Mesodermal cell (in vitro differentiated cells): Measurements from ENCODE around the gene RCAN2.

ENCODE experiments used
- H3K27ac ChIP-seq: 2 replicates; pipeline ENCODE4 v1.7.0; 2013; ENCODE audit warnings: mild to moderate bottlenecking, low read depth, low read length, moderate library complexity; ENCODE audit not compliant: severe bottlenecking
- H3K36me3 ChIP-seq: 2 replicates; pipeline ENCODE4 v1.7.1; 2013; ENCODE audit warnings: mild to moderate bottlenecking, low read length, moderate library complexity; ENCODE audit not compliant: control insufficient read depth, insufficient read depth
- H3K4me1 ChIP-seq: one replicate; pipeline ENCODE4 v1.7.1; 2013; ENCODE audit warnings: mild to moderate bottlenecking, low read length; ENCODE audit not compliant: insufficient read depth, control insufficient read depth, poor library complexity, severe bottlenecking
- H3K4me3 ChIP-seq: 2 replicates; pipeline ENCODE4 v1.7.0; 2013; ENCODE audit warnings: low read length, control low read depth, mild to moderate bottlenecking; ENCODE audit not compliant: insufficient read depth, poor library complexity, severe bottlenecking; ENCODE audit errors: extremely low read depth
- H3K9me3 ChIP-seq: 2 replicates; pipeline ENCODE4 v1.7.1; 2013; ENCODE audit warnings: mild to moderate bottlenecking, low read length, moderate library complexity; ENCODE audit not compliant: control insufficient read depth
- WGBS, 2 experiments: methylation state at CpG; one replicate each; pipeline ENCODE4 v1.1.5; 2013; ENCODE audit warnings: missing lambda C conversion rate in 2 of 2; ENCODE audit not compliant: insufficient coverage in 2 of 2; 5-methylcytosine and 5-hydroxymethylcytosine counted together

The RCAN2 gene

GRCh38 chr6:46271107-46271506 lies 220.1 kb downstream of the RCAN2 start:
- no peak overlapping the region for H3K4me3 ChIP-seq
- H3K36me3 ChIP-seq, result no peaks in the 10 kb centered on the region
- no peaks in the 10 kb centered on the region for H3K4me1 ChIP-seq
- no peaks in the 10 kb centered on the region for H3K9me3 ChIP-seq
- WGBS, 2 experiments, result 81 to 90% methylated on average over 4 of the region's 4 CpGs
- no peak overlapping the region for H3K27ac ChIP-seq

GRCh38 chr6:46270336-46270735 lies 220.9 kb downstream of the RCAN2 start:
- Histone ChIP-seq H3K9me3 (no peaks in the 10 kb centered on the region), H3K4me1 (no peaks in the 10 kb centered on the region), H3K36me3 (no peaks in the 10 kb centered on the region), H3K4me3 (no peak overlapping the region), H3K27ac (no peak overlapping the region)
- WGBS, 2 experiments, result 92 to 100% methylated on average over 1 to 4 of the region's 7 CpGs

- Histone ChIP-seq H3K36me3 (no peaks in the 10 kb centered on the region), H3K27ac (no peak overlapping the region), H3K4me3 (no peak overlapping the region), H3K9me3 (no peaks in the 10 kb centered on the region), H3K4me1 (no peaks in the 10 kb centered on the region)
- WGBS, 2 experiments, result 88 to 93% methylated on average over 3 to 4 of the region's 5 CpGs
These were observed 221.6 kb downstream of the RCAN2 start for GRCh38 chr6:46269447-46270229.

GRCh38 chr6:46267515-46267914 lies 223.7 kb downstream of the RCAN2 start:
- no peak overlapping the region for H3K4me3 ChIP-seq
- no peaks in the 10 kb centered on the region for H3K4me1 ChIP-seq
- WGBS, 2 experiments, result 86 to 100% methylated on average over 2 of the region's 3 CpGs
- no peak overlapping the region for H3K27ac ChIP-seq
- no peaks in the 10 kb centered on the region for H3K36me3 ChIP-seq
- H3K9me3 ChIP-seq, result no peaks in the 10 kb centered on the region

- H3K36me3 ChIP-seq, result no peaks in the 10 kb centered on the region
- H3K27ac ChIP-seq, result no peak overlapping the region
- H3K4me3 ChIP-seq, result no peak overlapping the region
- WGBS, 2 experiments, result 92 to 94% methylated on average over 2 of the region's 2 CpGs
- H3K4me1 ChIP-seq, result no peaks in the 10 kb centered on the region
- no peaks in the 10 kb centered on the region for H3K9me3 ChIP-seq
These were observed 225.9 kb downstream of the RCAN2 start for GRCh38 chr6:46265373-46265772.

- Histone ChIP-seq H3K4me3 (no peak overlapping the region), H3K4me1 (no peaks in the 10 kb centered on the region), H3K36me3 (no peaks in the 10 kb centered on the region), H3K9me3 (no peaks in the 10 kb centered on the region), H3K27ac (no peak overlapping the region)
- WGBS, 2 experiments, result no CpG with 5 or more reads among the region's 1 CpG
These were observed 227.6 kb downstream of the RCAN2 start for GRCh38 chr6:46263707-46264086.

- Histone ChIP-seq H3K27ac (no peak overlapping the region), H3K36me3 (no peaks in the 10 kb centered on the region), H3K9me3 (no peaks in the 10 kb centered on the region), H3K4me3 (no peak overlapping the region), H3K4me1 (no peaks in the 10 kb centered on the region)
- 83% methylated on average over 1 of the region's 2 CpGs; no CpG with 5 or more reads in 1 of the 2 experiments for WGBS, 2 experiments
These were observed 228.1 kb downstream of the RCAN2 start for GRCh38 chr6:46262928-46263706.

GRCh38 chr6:46258249-46258648 lies 233.0 kb downstream of the RCAN2 start:
- H3K4me1 ChIP-seq, result no peaks in the 10 kb centered on the region
- WGBS, 2 experiments, result 100% methylated on average over 1 of the region's 2 CpGs
- H3K27ac ChIP-seq, result no peak overlapping the region
- no peak overlapping the region for H3K4me3 ChIP-seq
- H3K9me3 ChIP-seq, result no peaks in the 10 kb centered on the region
- no peaks in the 10 kb centered on the region for H3K36me3 ChIP-seq

- H3K4me3 ChIP-seq, result no peak overlapping the region
- WGBS, 2 experiments, result 80 to 92% methylated on average over 5 of the region's 5 CpGs
- no peaks in the 10 kb centered on the region for H3K4me1 ChIP-seq
These were observed 235.7 kb downstream of the RCAN2 start for GRCh38 chr6:46255528-46255927.

GRCh38 chr6:46254946-46255345 lies 236.3 kb downstream of the RCAN2 start:
- WGBS, 2 experiments, result 83% methylated on average over 2 of the region's 2 CpGs
- H3K4me3 ChIP-seq, result no peak overlapping the region
- H3K36me3 ChIP-seq, result no peaks in the 10 kb centered on the region
- no peak overlapping the region for H3K27ac ChIP-seq
- no peaks in the 10 kb centered on the region for H3K9me3 ChIP-seq
- H3K4me1 ChIP-seq, result no peaks in the 10 kb centered on the region

More at GRCh38 chr6:46255528-46255927, 235.7 kb downstream of the RCAN2 start:
- H3K27ac ChIP-seq, result no peak overlapping the region
- H3K36me3 ChIP-seq, result no peaks in the 10 kb centered on the region
- no peaks in the 10 kb centered on the region for H3K9me3 ChIP-seq

GRCh38 chr6:46254331-46254730 lies 236.9 kb downstream of the RCAN2 start:
- Histone ChIP-seq H3K4me1 (no peaks in the 10 kb centered on the region), H3K9me3 (no peaks in the 10 kb centered on the region), H3K36me3 (no peaks in the 10 kb centered on the region), H3K4me3 (no peak overlapping the region), H3K27ac (no peak overlapping the region)
- 94 to 100% methylated on average over 1 of the region's 1 CpG for WGBS, 2 experiments
